WI38 (cell line): ENCODE measurements around the gene TMEM163.

Experiments used
- H3K4me3 ChIP-seq: 2 replicates; pipeline ENCODE4 v1.5.1; 2011; ENCODE audit warnings: low read depth, mild to moderate bottlenecking, control low read depth, low read length
- CTCF ChIP-seq: IDR thresholded peaks from 2 replicates; pipeline ENCODE4 v1.5.1; 2012; ENCODE audit warnings: low read depth, mild to moderate bottlenecking, control low read depth, low read length

The TMEM163 gene

DNA sequence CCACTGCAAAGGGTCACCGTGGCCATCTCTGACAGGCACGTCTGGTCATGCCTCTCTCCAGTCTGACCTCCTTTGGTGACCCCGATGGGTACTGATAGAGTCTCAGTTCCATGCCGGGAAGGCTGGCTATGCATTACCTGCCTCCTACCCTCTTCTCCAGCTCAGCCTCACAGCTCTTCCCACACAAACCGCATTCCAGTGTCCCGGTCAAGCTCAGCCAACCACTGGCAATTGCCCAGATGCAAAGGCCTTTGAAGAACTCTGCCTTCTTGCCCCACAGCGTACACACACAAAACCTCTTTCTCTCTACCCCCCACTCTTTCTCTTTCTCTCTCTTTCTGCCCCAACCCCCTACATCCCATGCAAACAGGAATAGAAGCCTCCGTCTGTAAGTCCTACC lies 37.6 kb downstream of the TMEM163 start:
- no peak overlapping the region for H3K4me3 ChIP-seq
- no peak for TF ChIP-seq CTCF

- no peak for TF ChIP-seq CTCF
- H3K4me3 ChIP-seq: no peak overlapping the region
These were observed 39.1 kb downstream of the TMEM163 start for GRCh38 chr2:134679745-134680144.

GRCh38 chr2:134679294-134679693 lies 39.5 kb downstream of the TMEM163 start:
- no peak for TF ChIP-seq CTCF

GRCh38 chr2:134677856-134678756 lies 40.7 kb downstream of the TMEM163 start:
- no peak overlapping the region for H3K4me3 ChIP-seq
- TF ChIP-seq CTCF: no peak

More at GRCh38 chr2:134679294-134679693, 39.5 kb downstream of the TMEM163 start:
- no peak overlapping the region for H3K4me3 ChIP-seq

DNA sequence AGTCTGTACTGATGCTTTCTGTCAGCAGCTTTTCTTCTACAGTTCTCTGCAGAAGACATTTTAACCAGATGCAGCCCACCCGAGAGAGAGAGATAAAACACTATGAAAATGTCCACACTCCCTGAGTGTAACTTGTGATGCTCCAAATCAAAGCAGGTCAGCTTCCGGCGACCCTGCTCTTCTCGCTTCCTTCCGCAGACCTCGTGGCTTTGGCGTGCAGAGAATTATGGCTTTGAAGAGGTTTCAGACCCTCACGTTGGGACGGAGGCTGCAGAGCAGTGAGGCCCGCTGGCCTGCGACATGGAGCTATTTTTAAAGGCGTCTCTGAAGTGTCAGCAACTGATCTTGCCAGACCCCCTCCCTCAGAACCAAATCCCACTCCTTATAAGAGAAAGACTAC lies 41.8 kb downstream of the TMEM163 start:
- H3K4me3 ChIP-seq: no peak overlapping the region
- TF ChIP-seq CTCF: no peak

DNA sequence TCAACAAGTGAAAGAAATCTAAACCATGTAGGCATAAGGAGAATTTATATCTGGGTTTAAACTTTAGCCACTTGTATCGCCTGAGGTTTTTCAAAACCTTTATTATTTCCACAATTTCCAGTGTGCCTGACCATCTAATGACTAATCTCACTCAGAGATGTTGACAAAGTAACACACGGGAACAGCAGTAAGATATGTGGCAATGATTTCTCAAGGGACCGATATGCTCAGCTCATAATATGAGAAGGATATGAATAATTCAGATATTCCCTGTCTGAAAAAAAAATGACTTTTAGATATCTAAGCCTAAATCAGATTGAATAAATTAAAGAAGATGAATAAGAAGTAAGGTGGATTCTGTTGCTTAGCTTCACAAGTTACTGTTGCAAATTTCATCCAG lies 43.5 kb downstream of the TMEM163 start:
- no peak for TF ChIP-seq CTCF
- H3K4me3 ChIP-seq: no peak overlapping the region

GRCh38 chr2:134674687-134675086 lies 44.1 kb downstream of the TMEM163 start:
- no peak overlapping the region for H3K4me3 ChIP-seq
- TF ChIP-seq CTCF: no peak
